8988T (cell line): ENCODE data around the gene DNAH17.
A peak's percentile ranks its signal among the peaks of the same experiment; 100 is the strongest.
"Not testable (repeated sequence)": the region's sequence is repeated elsewhere in the genome, so short reads cannot be mapped to it uniquely, and the experiment has no call there.

Source experiments
- DNase-seq: peaks from one replicate; pipeline ENCODE4 v3.0.0; 2011

Gene DNAH17

GRCh38 chr17:78522031-78522809 is 55.0 kb downstream of the DNAH17 start:
- DNase-seq: no peak

DNA sequence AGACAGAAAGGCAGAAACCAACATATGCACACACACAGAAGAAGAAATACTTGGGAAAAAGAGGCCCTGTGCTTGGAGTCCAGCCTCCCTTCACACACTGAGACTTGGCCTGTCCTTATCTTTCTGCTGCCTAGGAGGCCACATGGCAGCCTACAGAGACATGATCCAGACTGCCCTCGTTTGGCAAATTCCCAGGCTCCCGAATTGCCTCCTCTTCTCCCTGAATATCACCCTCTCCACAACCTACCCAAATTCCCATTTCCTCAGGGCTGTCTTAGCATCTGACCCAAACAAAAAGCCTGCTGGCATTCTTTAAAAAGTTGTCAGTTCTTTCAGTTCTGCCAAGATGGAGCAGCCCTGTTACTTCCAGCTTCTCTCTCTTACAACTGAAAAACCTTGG is 59.8 kb downstream of the DNAH17 start:
- no peak for DNase-seq

GRCh38 chr17:78515480-78515879 is 61.7 kb downstream of the DNAH17 start:
- no peak for DNase-seq

- no peak for DNase-seq
Observed at GRCh38 chr17:78514521-78514920, 62.7 kb downstream of the DNAH17 start.

- DNase-seq: no peak
Observed at GRCh38 chr17:78512976-78513375, 64.2 kb downstream of the DNAH17 start.

- DNase-seq: no peak
Observed at GRCh38 chr17:78510141-78511075, 66.8 kb downstream of the DNAH17 start.

DNA sequence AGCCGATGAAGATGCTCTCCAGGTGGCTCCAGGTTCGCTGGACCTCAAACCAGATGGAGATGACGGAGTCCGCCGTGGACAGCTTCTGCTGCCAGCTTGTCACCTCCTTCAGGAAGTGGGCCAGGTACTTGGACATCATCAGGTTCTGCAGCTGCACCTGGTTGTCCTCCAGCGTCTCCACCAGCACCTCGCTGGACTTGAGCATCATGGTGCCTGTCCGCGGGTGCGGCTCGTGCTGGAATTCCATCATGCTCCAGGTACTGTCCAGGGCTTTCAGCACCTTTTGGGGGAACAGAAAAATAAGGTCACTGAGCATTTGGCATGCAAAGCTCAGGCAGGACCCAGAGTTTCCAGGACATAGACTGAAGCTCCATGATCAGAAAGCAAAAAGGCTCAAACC is 69.7 kb downstream of the DNAH17 start:
- DNase-seq: no peak

- no peak for DNase-seq
Observed at GRCh38 chr17:78506454-78507309, 70.5 kb downstream of the DNAH17 start.

DNA sequence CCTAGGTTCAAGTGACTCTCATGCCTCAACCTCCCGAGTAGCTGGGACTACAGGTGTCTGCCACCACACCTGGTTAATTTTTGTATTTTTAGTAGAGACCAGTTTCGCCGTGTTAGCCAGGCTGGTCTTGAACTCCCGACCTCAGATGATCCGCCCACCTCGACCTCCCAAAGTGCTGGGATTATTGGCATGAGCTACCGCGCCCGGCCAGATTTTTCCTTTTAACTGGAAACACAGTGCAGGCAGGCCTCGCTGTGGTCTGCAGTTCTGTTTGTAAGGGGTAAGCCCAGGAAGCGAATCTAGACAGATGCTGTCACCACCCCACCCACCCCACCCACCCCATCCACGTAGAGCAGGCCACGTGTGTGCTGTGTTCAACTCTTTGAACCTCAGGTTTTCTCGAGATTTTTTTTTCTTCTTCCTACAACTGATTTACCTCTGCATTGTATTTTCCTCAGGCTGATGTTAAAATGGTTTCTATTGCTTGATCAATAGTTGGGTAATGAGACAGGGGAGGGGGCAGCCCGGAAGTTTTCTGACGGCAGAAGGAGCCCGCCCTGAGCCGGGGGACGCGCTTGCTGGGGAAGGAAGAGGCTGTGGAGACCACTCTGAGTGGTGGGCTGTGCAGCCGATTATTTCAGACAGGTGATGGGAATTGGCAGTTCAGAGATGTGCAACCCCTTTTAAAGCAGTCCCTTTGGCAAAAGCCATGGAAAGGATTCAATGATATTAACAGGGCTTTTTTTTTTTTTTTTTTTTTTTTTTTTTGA is 72.9 kb downstream of the DNAH17 start:
- no peak for DNase-seq

DNA sequence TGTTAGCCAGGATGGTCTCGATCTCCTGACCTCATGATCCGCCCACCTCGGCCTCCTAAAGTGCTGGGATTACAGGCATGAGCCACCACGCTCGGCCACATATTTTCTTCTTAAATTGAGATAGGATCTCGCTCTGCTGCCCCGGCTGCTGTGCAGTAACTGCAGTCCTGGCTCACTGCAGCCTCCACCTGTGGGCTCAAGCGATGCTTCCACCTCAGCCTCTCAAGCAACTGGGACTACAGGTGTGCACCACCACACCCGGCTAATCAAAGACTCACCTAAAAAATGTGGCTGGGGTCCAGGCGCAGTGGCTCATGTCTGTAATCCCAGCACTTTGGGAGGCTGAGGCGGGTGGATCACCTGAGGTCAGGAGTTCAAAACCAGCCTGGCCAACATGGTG is 73.8 kb downstream of the DNAH17 start:
- not testable (repeated sequence) for DNase-seq

DNA sequence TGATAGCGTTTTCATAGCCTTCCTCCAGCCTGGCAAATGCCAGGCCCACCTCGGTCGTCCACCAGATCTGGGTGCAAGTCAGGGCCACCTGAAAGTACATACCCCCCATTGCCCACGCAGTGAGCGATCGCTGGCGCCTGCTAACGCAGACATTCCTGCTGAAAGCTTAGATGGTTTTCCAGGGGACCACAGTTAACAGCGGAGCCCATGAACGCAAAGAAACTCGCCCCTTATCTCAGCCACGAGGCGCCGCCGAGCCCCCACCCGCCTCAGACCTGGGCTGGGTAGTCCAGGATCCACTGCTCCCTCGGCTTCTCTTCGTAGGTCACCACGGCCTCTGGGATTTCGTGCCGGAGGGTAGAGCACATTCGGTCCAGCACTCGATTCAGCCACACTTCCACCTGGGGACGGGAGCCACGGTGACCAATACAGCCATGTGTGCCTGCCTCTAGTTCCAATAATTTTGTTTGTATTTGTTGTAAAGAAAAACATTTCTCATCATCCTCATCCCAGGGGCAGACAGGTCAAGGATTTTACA is 74.5 kb downstream of the DNAH17 start:
- no peak for DNase-seq

GRCh38 chr17:78501241-78502036 is 75.8 kb downstream of the DNAH17 start:
- no peak for DNase-seq

DNA sequence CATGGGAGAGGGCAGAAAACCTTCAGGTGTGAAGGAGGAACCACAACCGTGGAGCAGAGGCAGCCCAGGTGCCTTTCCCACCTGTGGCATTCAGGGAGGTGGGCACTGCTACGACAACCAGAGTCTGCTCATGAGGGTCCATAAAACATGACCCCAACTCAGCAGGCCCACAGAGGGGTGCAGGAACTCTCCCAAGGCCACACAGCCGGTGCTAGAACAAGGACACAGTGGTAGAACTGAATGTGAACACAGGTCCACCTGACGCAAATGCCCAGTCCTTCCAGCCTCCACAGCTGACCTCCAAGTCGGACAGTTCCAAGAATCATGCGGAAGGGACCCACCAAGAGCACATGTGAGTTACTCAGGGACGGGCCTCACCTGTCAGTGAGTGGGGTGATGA is 76.4 kb downstream of the DNAH17 start:
- DNase-seq: no peak

DNA sequence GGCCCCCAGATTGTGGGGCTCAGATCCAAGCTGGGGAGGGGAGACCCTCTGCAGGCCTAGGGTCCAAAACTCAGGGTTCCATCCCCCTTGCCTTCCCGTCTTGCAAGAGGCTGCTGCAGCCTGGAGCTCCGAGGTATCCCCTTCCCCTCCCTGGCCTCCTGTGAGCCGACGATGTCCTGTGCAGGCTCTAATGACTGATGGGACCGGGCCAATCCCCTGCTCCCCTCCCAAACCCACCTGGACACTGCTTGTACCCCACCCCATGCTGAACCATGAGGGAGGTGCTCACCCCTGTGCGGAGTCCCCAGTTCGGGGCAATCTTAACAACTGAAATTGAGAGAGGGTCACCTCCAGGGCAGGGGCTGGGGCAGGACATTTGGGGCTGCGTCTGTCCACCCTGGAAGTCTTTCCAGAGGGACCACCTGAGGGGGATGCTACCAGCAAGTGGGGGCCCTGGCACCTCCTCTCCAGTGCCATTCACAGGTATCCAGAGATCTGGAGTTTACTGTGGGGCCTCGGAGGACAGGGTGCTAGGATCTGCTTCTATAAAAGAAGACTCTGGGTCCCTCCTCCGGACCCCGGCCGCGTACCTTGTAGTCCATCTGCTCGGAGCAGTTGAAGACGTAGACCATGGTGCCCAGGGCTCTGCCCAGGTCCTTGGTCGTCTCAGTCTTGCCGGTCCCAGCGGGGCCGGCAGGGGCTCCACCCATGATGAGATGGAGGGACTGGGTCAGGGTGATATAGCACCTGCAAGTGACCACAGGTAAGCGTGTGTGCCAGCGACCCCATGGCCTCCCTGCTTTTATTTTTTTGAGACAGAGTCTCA is 77.3 kb downstream of the DNAH17 start:
- DNase-seq: no peak

GRCh38 chr17:78498848-78499247 is 78.3 kb downstream of the DNAH17 start:
- no peak for DNase-seq

GRCh38 chr17:78497115-78497540 is 80.1 kb downstream of the DNAH17 start:
- DNase-seq: peak; percentile 84

DNA sequence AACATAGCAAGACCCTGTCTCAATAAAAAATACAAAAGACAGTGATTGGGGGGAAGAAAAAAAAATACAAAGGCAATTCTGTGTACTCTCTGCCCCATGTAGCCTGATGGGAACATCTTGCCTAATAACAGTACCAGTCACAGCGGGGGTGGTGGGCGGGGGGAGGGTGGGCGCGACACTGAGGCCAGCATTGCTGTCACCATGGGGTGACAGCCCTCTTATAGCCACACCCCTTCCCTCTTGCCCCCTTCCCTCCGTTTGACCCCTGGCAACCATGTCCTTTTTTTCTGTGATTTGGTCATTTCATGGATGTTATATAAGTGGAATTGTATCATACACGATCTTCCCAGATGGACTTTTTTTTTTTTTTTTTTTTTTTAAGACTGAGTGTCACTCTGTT is 80.9 kb downstream of the DNAH17 start:
- no peak for DNase-seq

DNA sequence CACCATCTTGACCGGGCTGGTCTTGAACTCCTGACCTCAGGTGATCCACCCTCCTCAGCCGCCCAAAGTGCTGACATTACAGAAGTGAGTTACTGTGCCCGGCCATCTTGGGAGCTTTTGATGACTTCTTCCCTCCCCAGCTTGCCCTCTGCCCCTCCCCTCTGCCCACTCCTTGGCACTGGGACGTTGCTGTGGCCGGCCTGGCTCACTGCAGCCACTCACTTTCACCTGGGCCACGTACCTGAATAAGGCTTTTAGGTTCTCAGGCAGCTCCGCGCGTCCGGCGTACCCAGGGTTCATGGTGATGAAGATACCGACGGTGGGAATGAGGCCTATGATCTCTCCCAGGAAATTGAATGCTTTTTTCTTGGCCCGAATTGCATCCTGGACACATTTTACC is 81.6 kb downstream of the DNAH17 start:
- DNase-seq: no peak

DNA sequence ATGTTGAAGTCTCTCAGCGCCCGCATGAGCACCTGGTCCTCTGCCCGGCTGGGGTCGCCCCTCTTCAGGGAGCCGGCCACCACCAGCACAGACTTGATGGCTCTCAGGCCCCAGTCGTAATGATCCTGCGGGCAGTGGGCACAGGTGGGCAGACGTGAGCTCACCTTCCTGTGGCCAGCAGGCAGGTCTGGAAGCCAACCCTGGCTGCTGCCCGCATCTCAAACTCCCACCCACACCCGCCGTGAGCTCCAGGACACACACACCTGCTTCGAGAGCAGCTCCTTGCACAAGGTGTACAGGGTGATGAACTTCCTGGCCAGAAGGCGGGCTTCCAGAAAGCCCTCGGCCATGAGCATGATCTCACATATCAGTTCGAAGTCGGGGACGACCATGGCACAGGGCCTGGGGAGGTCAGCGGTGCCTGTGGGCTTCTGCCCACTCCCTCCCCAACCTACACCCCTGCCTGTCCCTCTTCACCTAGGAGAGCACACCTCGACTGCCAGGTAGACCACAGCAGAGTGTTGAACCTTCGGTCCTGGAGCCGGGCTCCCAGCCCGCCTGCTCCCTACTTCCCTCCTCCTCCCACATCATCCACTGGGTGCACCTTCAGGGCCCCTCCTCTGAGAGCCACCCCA is 82.4 kb downstream of the DNAH17 start:
- DNase-seq: no peak
